HG02763 (cell line): ENCODE data around the gene HMCN1.

Experiments
- ATAC-seq: cut with Tn5 transposase; IDR thresholded peaks from one replicate; pipeline ENCODE4 v1.9.1; 2021; ENCODE audit warnings: mild to moderate bottlenecking, moderate library complexity; ENCODE audit not compliant: unreplicated experiment

HMCN1 gene

GRCh38 chr1:186063091-186063657 is 329.0 kb downstream of the HMCN1 start:
- ATAC-seq, result no peak

GRCh38 chr1:186066411-186066810 is 332.2 kb downstream of the HMCN1 start:
- no peak for ATAC-seq

GRCh38 chr1:186073697-186074096 is 339.5 kb downstream of the HMCN1 start:
- no peak for ATAC-seq

GRCh38 chr1:186076006-186076405 is 341.8 kb downstream of the HMCN1 start:
- ATAC-seq, result no peak

GRCh38 chr1:186078245-186078644 is 344.1 kb downstream of the HMCN1 start:
- peak; percentile 95 for ATAC-seq

- no peak for ATAC-seq
Measured at GRCh38 chr1:186079084-186079684, 345.0 kb downstream of the HMCN1 start.

- peak; percentile 50 for ATAC-seq
Measured at GRCh38 chr1:186082235-186082937, 348.2 kb downstream of the HMCN1 start.

GRCh38 chr1:186086583-186086982 is 352.4 kb downstream of the HMCN1 start:
- no peak for ATAC-seq

- ATAC-seq, result no peak
Measured at GRCh38 chr1:186089940-186090339, 355.7 kb downstream of the HMCN1 start.

- no peak for ATAC-seq
Measured at GRCh38 chr1:186091222-186091720, 357.1 kb downstream of the HMCN1 start.

GRCh38 chr1:186093437-186093836 is 359.2 kb downstream of the HMCN1 start:
- ATAC-seq, result no peak

GRCh38 chr1:186094172-186094571 is 360.0 kb downstream of the HMCN1 start:
- ATAC-seq, result no peak

GRCh38 chr1:186099336-186100104 is 365.3 kb downstream of the HMCN1 start:
- ATAC-seq, result no peak

GRCh38 chr1:186102107-186102506 is 367.9 kb downstream of the HMCN1 start:
- ATAC-seq, result no peak

- no peak for ATAC-seq
Measured at GRCh38 chr1:186102547-186103148, 368.5 kb downstream of the HMCN1 start.

- ATAC-seq, result no peak
Measured at GRCh38 chr1:186104459-186104858, 370.3 kb downstream of the HMCN1 start.

- no peak for ATAC-seq
Measured at GRCh38 chr1:186112280-186112679, 378.1 kb downstream of the HMCN1 start.

GRCh38 chr1:186113461-186113860 is 379.3 kb downstream of the HMCN1 start:
- ATAC-seq, result no peak

GRCh38 chr1:186118724-186119123 is 384.5 kb downstream of the HMCN1 start:
- ATAC-seq, result no peak

- no peak for ATAC-seq
Measured at GRCh38 chr1:186122837-186123236, 388.6 kb downstream of the HMCN1 start.

- no peak for ATAC-seq
Measured at GRCh38 chr1:186125035-186125434, 390.8 kb downstream of the HMCN1 start.
